PC-3 (cell line): ENCODE results near the gene COL8A1.

Source experiments
- CTCF ChIP-seq: fragments of 300-600 bp; sonication (generic); conservative IDR thresholded peaks from 2 replicates; pipeline ENCODE4 v1.5.1; 2017; ENCODE audit warnings: antibody characterized with exemption, low read depth, mild to moderate bottlenecking, low read length
- EZH2 ChIP-seq: fragments of 300-600 bp; sonication (generic); IDR thresholded peaks from one replicate; pipeline ENCODE4 v1.6.1; 2017; ENCODE audit warnings: antibody characterized with exemption, mild to moderate bottlenecking, low read length; ENCODE audit not compliant: unreplicated experiment
- EZH2phosphoT487 ChIP-seq: fragments of 300-600 bp; sonication (generic); IDR thresholded peaks from 2 replicates; pipeline ENCODE4 v1.6.1; 2018; ENCODE audit warnings: mild to moderate bottlenecking, antibody characterized with exemption, low read length, borderline replicate concordance

- no peak for TF ChIP-seq CTCF
- TF ChIP-seq EZH2phosphoT487 = no peak
- TF ChIP-seq EZH2 = no peak
Measured at GRCh38 chr3:99825004-99825640, 186.7 kb downstream of the COL8A1 start.
